ENCODE results near the gene MICU2.

The MICU2 gene

GRCh38 chr13:21528616-21529015 lies 75.4 kb downstream of the MICU2 start:
- H2BK12ac ChIP-seq (ENCODE audit: low read length): no peak overlapping the region
- no peak overlapping the region for H2BK15ac ChIP-seq (ENCODE audit: low read length)
- peaks cover 2 to 5% of the 10 kb centered on the region in 2 donors for H3K36me3 ChIP-seq (replicated peaks in 1 of 2; ENCODE audit: control insufficient read depth in 2 of 2, insufficient read depth in 2 of 2, low read length in 2 of 2)
- H3K9me3 ChIP-seq (replicated peaks in 1 of 2; ENCODE audit: control insufficient read depth in 2 of 2, insufficient read depth in 1 of 2, low read depth in 1 of 2, low read length in 2 of 2): no peaks in the 10 kb centered on the region
- no peak overlapping the region for H3K14ac ChIP-seq (ENCODE audit: low read length)
- no peak overlapping the region for H4K91ac ChIP-seq (ENCODE audit: low read depth, low read length, poor library complexity)
- no peak overlapping the region for H2BK5ac ChIP-seq (ENCODE audit: low read length)
- H3K23ac ChIP-seq (ENCODE audit: low read depth, low read length, poor library complexity): no peak overlapping the region
- H2AK5ac ChIP-seq (ENCODE audit: low read depth, low read length): no peak overlapping the region
- no peak overlapping the region for H3K9ac ChIP-seq (ENCODE audit: low read depth, low read length, poor library complexity)
- no peak overlapping the region for H2AFZ ChIP-seq (ENCODE audit: low read length)
- no CpG with 5 or more reads among the region's 6 CpGs for WGBS, 2 donors (ENCODE audit: extremely low coverage in 2 of 2, insufficient read length in 2 of 2, insufficient replicate concordance in 1 of 2)
- H3K4me2 ChIP-seq (ENCODE audit: insufficient read depth, low read length, poor library complexity, severe bottlenecking): no peak overlapping the region
- no peak for DNase-seq (ENCODE audit: low spot score)
- no peak overlapping the region for H3K18ac ChIP-seq (ENCODE audit: low read length)
- no peak overlapping the region for H3K4ac ChIP-seq (ENCODE audit: low read length)
- peaks cover 2% of the 10 kb centered on the region for H3K79me1 ChIP-seq (ENCODE audit: low read depth, low read length)
- no peaks in the 10 kb centered on the region for H3K4me1 ChIP-seq (ENCODE audit: control insufficient read depth in 2 of 2, insufficient read depth in 1 of 2, low read depth in 1 of 2, low read length in 2 of 2)
- H2BK120ac ChIP-seq (ENCODE audit: low read depth, low read length): no peak overlapping the region
- H3K27me3 ChIP-seq (ENCODE audit: control insufficient read depth in 3 of 3, insufficient read depth in 3 of 3, low read depth in 1 of 3, low read length in 3 of 3): no peaks in the 10 kb centered on the region
- H4K8ac ChIP-seq (ENCODE audit: low read depth, low read length): no peak overlapping the region
- H3K4me3 ChIP-seq (ENCODE audit: low read length in 2 of 2): no peak overlapping the region
- H3K27ac ChIP-seq (replicated peaks; ENCODE audit: low read length): no peak overlapping the region

GRCh38 chr13:21526707-21527540 lies 77.0 kb downstream of the MICU2 start:
- H3K18ac ChIP-seq (ENCODE audit: low read length): no peak overlapping the region
- no peak overlapping the region for H2AFZ ChIP-seq (ENCODE audit: low read length)
- H3K4me1 ChIP-seq (ENCODE audit: control insufficient read depth in 2 of 2, insufficient read depth in 1 of 2, low read depth in 1 of 2, low read length in 2 of 2): no peaks in the 10 kb centered on the region
- no peak overlapping the region for H3K14ac ChIP-seq (ENCODE audit: low read length)
- H3K4me2 ChIP-seq (ENCODE audit: insufficient read depth, low read length, poor library complexity, severe bottlenecking): no peak overlapping the region
- no peak overlapping the region for H2BK15ac ChIP-seq (ENCODE audit: low read length)
- H4K91ac ChIP-seq (ENCODE audit: low read depth, low read length, poor library complexity): no peak overlapping the region
- H2BK12ac ChIP-seq (ENCODE audit: low read length): no peak overlapping the region
- H3K27ac ChIP-seq (replicated peaks; ENCODE audit: low read length): no peak overlapping the region
- H3K9ac ChIP-seq (ENCODE audit: low read depth, low read length, poor library complexity): no peak overlapping the region
- no peak overlapping the region for H2BK120ac ChIP-seq (ENCODE audit: low read depth, low read length)
- no peak overlapping the region for H2AK5ac ChIP-seq (ENCODE audit: low read depth, low read length)
- no peak for DNase-seq (ENCODE audit: low spot score)
- H4K8ac ChIP-seq (ENCODE audit: low read depth, low read length): no peak overlapping the region
- H3K23ac ChIP-seq (ENCODE audit: low read depth, low read length, poor library complexity): no peak overlapping the region
- no peak overlapping the region for H2BK5ac ChIP-seq (ENCODE audit: low read length)
- no peaks in the 10 kb centered on the region for H3K27me3 ChIP-seq (ENCODE audit: control insufficient read depth in 3 of 3, insufficient read depth in 3 of 3, low read depth in 1 of 3, low read length in 3 of 3)
- no peaks in the 10 kb centered on the region for H3K9me3 ChIP-seq (replicated peaks in 1 of 2; ENCODE audit: control insufficient read depth in 2 of 2, insufficient read depth in 1 of 2, low read depth in 1 of 2, low read length in 2 of 2)
- WGBS, 2 donors (ENCODE audit: extremely low coverage in 2 of 2, insufficient read length in 2 of 2, insufficient replicate concordance in 1 of 2): 100% methylated on average over 1 of the region's 6 CpGs
- peaks cover 2% of the 10 kb centered on the region for H3K79me1 ChIP-seq (ENCODE audit: low read depth, low read length)
- H3K36me3 ChIP-seq (replicated peaks in 1 of 2; ENCODE audit: control insufficient read depth in 2 of 2, insufficient read depth in 2 of 2, low read length in 2 of 2): peaks cover 2 to 10% of the 10 kb centered on the region in 2 donors
- H3K4ac ChIP-seq (ENCODE audit: low read length): no peak overlapping the region
- H3K4me3 ChIP-seq (ENCODE audit: low read length in 2 of 2): no peak overlapping the region

DNA sequence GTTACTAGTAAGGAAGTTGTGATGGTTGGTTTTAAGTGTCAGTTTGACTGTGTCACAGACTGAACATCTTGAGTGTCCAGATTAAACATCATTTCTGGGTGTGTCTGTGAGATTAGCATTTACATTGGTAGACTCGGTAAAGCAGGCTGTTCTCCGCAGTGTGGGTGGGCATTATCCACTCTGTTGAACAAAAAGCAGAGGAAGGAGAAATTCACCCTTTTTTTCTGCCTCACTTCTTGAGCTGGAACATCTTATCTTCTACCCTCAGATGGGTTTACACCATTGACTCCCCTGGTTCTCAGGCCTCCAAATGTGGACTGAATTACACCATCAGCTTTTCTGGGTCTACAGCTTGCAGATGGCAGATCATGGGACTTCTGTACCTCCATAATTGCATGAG lies 81.1 kb downstream of the MICU2 start:
- WGBS, 2 donors (ENCODE audit: extremely low coverage in 2 of 2, insufficient read length in 2 of 2, insufficient replicate concordance in 1 of 2): no CpG with 5 or more reads among the region's 2 CpGs
- Histone ChIP-seq H2BK15ac (ENCODE audit: low read length) (no peak overlapping the region), H3K14ac (ENCODE audit: low read length) (no peak overlapping the region), H3K4me1 (ENCODE audit: control insufficient read depth in 2 of 2, insufficient read depth in 1 of 2, low read depth in 1 of 2, low read length in 2 of 2) (no peaks in the 10 kb centered on the region), H2BK5ac (ENCODE audit: low read length) (no peak overlapping the region), H3K4ac (ENCODE audit: low read length) (no peak overlapping the region), H3K23ac (ENCODE audit: low read depth, low read length, poor library complexity) (no peak overlapping the region), H2BK120ac (ENCODE audit: low read depth, low read length) (no peak overlapping the region), H3K18ac (ENCODE audit: low read length) (no peak overlapping the region), H3K9me3 (replicated peaks in 1 of 2; ENCODE audit: control insufficient read depth in 2 of 2, insufficient read depth in 1 of 2, low read depth in 1 of 2, low read length in 2 of 2) (no peaks in the 10 kb centered on the region), H2AFZ (ENCODE audit: low read length) (no peak overlapping the region), H3K27ac (replicated peaks; ENCODE audit: low read length) (no peak overlapping the region), H2BK12ac (ENCODE audit: low read length) (no peak overlapping the region), H2AK5ac (ENCODE audit: low read depth, low read length) (no peak overlapping the region), H3K79me1 (ENCODE audit: low read depth, low read length) (no peaks in the 10 kb centered on the region), H3K9ac (ENCODE audit: low read depth, low read length, poor library complexity) (no peak overlapping the region), H3K4me3 (ENCODE audit: low read length in 2 of 2) (no peak overlapping the region), H4K8ac (ENCODE audit: low read depth, low read length) (no peak overlapping the region), H3K36me3 (replicated peaks in 1 of 2; ENCODE audit: control insufficient read depth in 2 of 2, insufficient read depth in 2 of 2, low read length in 2 of 2) (peaks cover 2 to 38% of the 10 kb centered on the region in 2 donors), H4K91ac (ENCODE audit: low read depth, low read length, poor library complexity) (no peak overlapping the region), H3K27me3 (ENCODE audit: control insufficient read depth in 3 of 3, insufficient read depth in 3 of 3, low read depth in 1 of 3, low read length in 3 of 3) (no peaks in the 10 kb centered on the region), H3K4me2 (ENCODE audit: insufficient read depth, low read length, poor library complexity, severe bottlenecking) (no peak overlapping the region)
- no peak for DNase-seq (ENCODE audit: low spot score)

DNA sequence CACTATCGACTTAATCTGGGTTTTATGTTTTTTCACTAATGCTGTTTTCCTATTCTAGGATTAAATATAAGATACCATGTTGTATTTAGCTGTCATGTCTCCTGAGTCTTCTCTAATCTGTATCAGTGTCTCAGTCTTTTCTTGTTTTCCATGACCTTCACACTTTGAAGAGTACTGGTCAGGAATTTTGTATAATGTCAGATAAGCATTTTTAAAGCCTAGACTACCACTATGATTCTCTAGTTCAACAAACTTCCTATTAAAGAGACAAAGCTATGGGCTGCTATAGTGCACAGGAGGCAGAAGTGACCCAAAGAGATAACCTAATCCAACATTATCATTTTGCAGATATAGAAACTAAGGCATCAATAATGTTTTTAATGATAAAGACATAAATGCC lies 81.8 kb downstream of the MICU2 start:
- no peak overlapping the region for H2BK5ac ChIP-seq (ENCODE audit: low read length)
- no peak overlapping the region for H3K9ac ChIP-seq (ENCODE audit: low read depth, low read length, poor library complexity)
- no peak overlapping the region for H3K18ac ChIP-seq (ENCODE audit: low read length)
- H2AFZ ChIP-seq (ENCODE audit: low read length): no peak overlapping the region
- no peak overlapping the region for H3K27ac ChIP-seq (replicated peaks; ENCODE audit: low read length)
- H4K8ac ChIP-seq (ENCODE audit: low read depth, low read length): no peak overlapping the region
- no peak overlapping the region for H2BK15ac ChIP-seq (ENCODE audit: low read length)
- H3K27me3 ChIP-seq (ENCODE audit: control insufficient read depth in 3 of 3, insufficient read depth in 3 of 3, low read depth in 1 of 3, low read length in 3 of 3): no peaks in the 10 kb centered on the region
- WGBS, 2 donors (ENCODE audit: extremely low coverage in 2 of 2, insufficient read length in 2 of 2, insufficient replicate concordance in 1 of 2): no CpG with 5 or more reads among the region's 1 CpG
- no peak overlapping the region for H3K4ac ChIP-seq (ENCODE audit: low read length)
- no peak overlapping the region for H3K23ac ChIP-seq (ENCODE audit: low read depth, low read length, poor library complexity)
- no peak overlapping the region for H3K4me3 ChIP-seq (ENCODE audit: low read length in 2 of 2)
- no peak overlapping the region for H3K14ac ChIP-seq (ENCODE audit: low read length)
- no peak overlapping the region for H2BK12ac ChIP-seq (ENCODE audit: low read length)
- H3K79me1 ChIP-seq (ENCODE audit: low read depth, low read length): no peaks in the 10 kb centered on the region
- H4K91ac ChIP-seq (ENCODE audit: low read depth, low read length, poor library complexity): no peak overlapping the region
- no peak overlapping the region for H2AK5ac ChIP-seq (ENCODE audit: low read depth, low read length)
- no peak overlapping the region for H2BK120ac ChIP-seq (ENCODE audit: low read depth, low read length)
- no peaks in the 10 kb centered on the region for H3K9me3 ChIP-seq (replicated peaks in 1 of 2; ENCODE audit: control insufficient read depth in 2 of 2, insufficient read depth in 1 of 2, low read depth in 1 of 2, low read length in 2 of 2)
- no peak for DNase-seq (ENCODE audit: low spot score)
- H3K4me2 ChIP-seq (ENCODE audit: insufficient read depth, low read length, poor library complexity, severe bottlenecking): no peak overlapping the region
- H3K36me3 ChIP-seq (replicated peaks in 1 of 2; ENCODE audit: control insufficient read depth in 2 of 2, insufficient read depth in 2 of 2, low read length in 2 of 2): peaks cover 2 to 41% of the 10 kb centered on the region in 2 donors
- no peaks in the 10 kb centered on the region for H3K4me1 ChIP-seq (ENCODE audit: control insufficient read depth in 2 of 2, insufficient read depth in 1 of 2, low read depth in 1 of 2, low read length in 2 of 2)
